Panc1 (cell line): ENCODE data around the gene ISG15. TPM values are rescaled to one million over a fixed set of nuclear protein-coding genes. Genes with fewer than 3 reads are reported as not detected.

Source experiments
- ATAC-seq: fragments of 200-7000 bp; cut with Tn5 transposase; 2 replicates; pipeline ENCODE4 v1.9.1; 2020; ENCODE audit warnings: mild to moderate bottlenecking, moderate library complexity
- BruUV-seq: library from RNA; stranded (reverse); fragments of 400-500 nt; replicated peaks from 2 replicates; lab custom pipeline; 2021; lab: Mats Ljungman, UMichigan
- CTCF ChIA-PET: fragments of 300-600 bp; sonication (Branson Sonifier 250); formaldehyde crosslinking; loops from one replicate; lab custom pipeline; 2022; ENCODE audit warnings: antibody characterized with exemption; lab: Charles Lee
- POLR2A ChIA-PET: fragments of 300-600 bp; sonication (Branson Sonifier 250); formaldehyde crosslinking; loops from one replicate; lab custom pipeline; 2022; ENCODE audit warnings: antibody characterized with exemption; lab: Charles Lee
- DNase-seq: peaks from one replicate; pipeline ENCODE4 v3.0.0-alpha.2; 2010; ENCODE audit warnings: low read depth, low spot score
- H3K27ac ChIP-seq: 2 replicates; pipeline ENCODE4 v1.5.1; 2011; ENCODE audit warnings: mild to moderate bottlenecking, low read length, inconsistent platforms
- H3K27me3 ChIP-seq: fragments of 200-500 bp; sonication (Bioruptor generic); 2 replicates; pipeline ENCODE4 v1.6.0; 2014; ENCODE audit warnings: low read length, inconsistent platforms; ENCODE audit not compliant: control insufficient read depth, insufficient read depth
- H3K36me3 ChIP-seq: fragments of 200-500 bp; sonication (Bioruptor generic); 2 replicates; pipeline ENCODE4 v1.5.1; 2014; ENCODE audit warnings: inconsistent platforms, mild to moderate bottlenecking, low read length, moderate library complexity; ENCODE audit not compliant: control insufficient read depth, insufficient read depth
- H3K4me1 ChIP-seq: 2 replicates; pipeline ENCODE4 v1.5.1; 2011; ENCODE audit warnings: inconsistent platforms, mild to moderate bottlenecking, low read length, moderate library complexity; ENCODE audit not compliant: control insufficient read depth, insufficient read depth
- H3K4me3 ChIP-seq, 2 experiments: 2 replicates each; pipeline ENCODE4 v1.5.1; 2011 to 2012; ENCODE audit warnings: low read depth in 2 of 2, low read length in 2 of 2, mild to moderate bottlenecking in 2 of 2, inconsistent platforms in 1 of 2, moderate library complexity in 1 of 2
- H3K9me3 ChIP-seq: fragments of 200-500 bp; sonication (Bioruptor generic); 2 replicates; pipeline ENCODE4 v1.5.1; 2014; ENCODE audit warnings: low read depth, mild to moderate bottlenecking, inconsistent platforms, low read length, moderate library complexity; ENCODE audit not compliant: control insufficient read depth, insufficient read depth
- POLR2AphosphoS5 ChIP-seq: IDR thresholded peaks from 2 replicates; pipeline ENCODE4 v1.6.1; 2012; ENCODE audit warnings: mild to moderate bottlenecking, low read depth, low read length, moderate library complexity
- SIN3A ChIP-seq: IDR thresholded peaks from 2 replicates; pipeline ENCODE4 v1.6.1; 2012; ENCODE audit warnings: low read depth, mild to moderate bottlenecking, low read length, moderate library complexity, borderline replicate concordance; ENCODE audit not compliant: insufficient read depth
- TCF7L2 ChIP-seq: IDR thresholded peaks from 2 replicates; pipeline ENCODE4 v1.6.1; 2011; ENCODE audit warnings: mild to moderate bottlenecking, low read depth, low read length, inconsistent platforms
- in situ Hi-C: cut with HindIII; loops from 2 replicates; pipeline ENCODE4 v1.10.0; 2016; ENCODE audit warnings: low sequenced_read_pairs, low pct_unique_long_range_greater_than_20kb
- intact Hi-C: fragments of 100-400 bp; cut with micrococcal nuclease; formaldehyde crosslinking; loops from one replicate; pipeline ENCODE4 v1.10.0; 2022; ENCODE audit not compliant: unreplicated experiment
- total RNA-seq: library from RNA; stranded (reverse); gene quantifications from one replicate; pipeline ENCODE4 v1.2.1, GENCODE V29; 2021; ENCODE audit not compliant: unreplicated experiment
- TF ChIP-seq, protein P1 (sequence below), 2 experiments: IDR thresholded peaks; 2 replicates each; pipeline ENCODE4 v1.6.1; 2011 to 2012; ENCODE audit warnings: low read depth in 2 of 2, control low read depth in 1 of 2, low read length in 1 of 2, mild to moderate bottlenecking in 1 of 2, moderate library complexity in 1 of 2; ENCODE audit not compliant: insufficient read depth in 1 of 2
- TF ChIP-seq, protein P2 (sequence below): fragments of 450-650 bp; IDR thresholded peaks from 2 replicates; pipeline ENCODE4 v1.5.1; 2017; ENCODE audit warnings: mild to moderate bottlenecking

ISG15 gene
- total RNA-seq, 1 experiment from 2014 or later = 102 TPM

DNA sequence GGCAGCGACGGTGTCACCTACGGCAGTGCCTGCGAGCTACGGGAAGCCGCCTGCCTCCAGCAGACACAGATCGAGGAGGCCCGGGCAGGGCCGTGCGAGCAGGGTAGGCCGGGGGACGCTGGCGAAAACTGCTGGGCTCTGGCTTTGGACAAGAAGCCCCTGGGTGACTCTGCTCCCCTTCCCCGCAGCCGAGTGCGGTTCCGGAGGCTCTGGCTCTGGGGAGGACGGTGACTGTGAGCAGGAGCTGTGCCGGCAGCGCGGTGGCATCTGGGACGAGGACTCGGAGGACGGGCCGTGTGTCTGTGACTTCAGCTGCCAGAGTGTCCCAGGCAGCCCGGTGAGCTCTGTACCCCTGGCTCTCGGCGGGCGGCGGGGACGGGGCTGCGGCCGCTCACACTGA, 30.6 kb downstream of the ISG15 start:
- in situ Hi-C loops = no loop called here
- no peak overlapping the region for H3K27ac ChIP-seq
- ChIA-PET CTCF (no interaction called here), POLR2A (no interaction called here)
- no TSS peak for BruUV-seq
- DNase-seq (no peak), ATAC-seq (no peak)
- H3K4me1 ChIP-seq = peaks cover 8% of the 10 kb centered on the region; the same call in 1 of the 2 replicates
- intact Hi-C loops = no loop called here
- no peak overlapping the region for H3K4me3 ChIP-seq
- TF ChIP-seq, protein P1, sequence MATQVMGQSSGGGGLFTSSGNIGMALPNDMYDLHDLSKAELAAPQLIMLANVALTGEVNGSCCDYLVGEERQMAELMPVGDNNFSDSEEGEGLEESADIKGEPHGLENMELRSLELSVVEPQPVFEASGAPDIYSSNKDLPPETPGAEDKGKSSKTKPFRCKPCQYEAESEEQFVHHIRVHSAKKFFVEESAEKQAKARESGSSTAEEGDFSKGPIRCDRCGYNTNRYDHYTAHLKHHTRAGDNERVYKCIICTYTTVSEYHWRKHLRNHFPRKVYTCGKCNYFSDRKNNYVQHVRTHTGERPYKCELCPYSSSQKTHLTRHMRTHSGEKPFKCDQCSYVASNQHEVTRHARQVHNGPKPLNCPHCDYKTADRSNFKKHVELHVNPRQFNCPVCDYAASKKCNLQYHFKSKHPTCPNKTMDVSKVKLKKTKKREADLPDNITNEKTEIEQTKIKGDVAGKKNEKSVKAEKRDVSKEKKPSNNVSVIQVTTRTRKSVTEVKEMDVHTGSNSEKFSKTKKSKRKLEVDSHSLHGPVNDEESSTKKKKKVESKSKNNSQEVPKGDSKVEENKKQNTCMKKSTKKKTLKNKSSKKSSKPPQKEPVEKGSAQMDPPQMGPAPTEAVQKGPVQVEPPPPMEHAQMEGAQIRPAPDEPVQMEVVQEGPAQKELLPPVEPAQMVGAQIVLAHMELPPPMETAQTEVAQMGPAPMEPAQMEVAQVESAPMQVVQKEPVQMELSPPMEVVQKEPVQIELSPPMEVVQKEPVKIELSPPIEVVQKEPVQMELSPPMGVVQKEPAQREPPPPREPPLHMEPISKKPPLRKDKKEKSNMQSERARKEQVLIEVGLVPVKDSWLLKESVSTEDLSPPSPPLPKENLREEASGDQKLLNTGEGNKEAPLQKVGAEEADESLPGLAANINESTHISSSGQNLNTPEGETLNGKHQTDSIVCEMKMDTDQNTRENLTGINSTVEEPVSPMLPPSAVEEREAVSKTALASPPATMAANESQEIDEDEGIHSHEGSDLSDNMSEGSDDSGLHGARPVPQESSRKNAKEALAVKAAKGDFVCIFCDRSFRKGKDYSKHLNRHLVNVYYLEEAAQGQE (IDR thresholded peaks at IDR 0.05; ENCODE audit: insufficient read depth in 1 of 2, low read depth in 2 of 2, low read length in 1 of 2) = no peak
- TF ChIP-seq TCF7L2 = no peak
- no peak for TF ChIP-seq POLR2AphosphoS5
- TF ChIP-seq, protein P2, sequence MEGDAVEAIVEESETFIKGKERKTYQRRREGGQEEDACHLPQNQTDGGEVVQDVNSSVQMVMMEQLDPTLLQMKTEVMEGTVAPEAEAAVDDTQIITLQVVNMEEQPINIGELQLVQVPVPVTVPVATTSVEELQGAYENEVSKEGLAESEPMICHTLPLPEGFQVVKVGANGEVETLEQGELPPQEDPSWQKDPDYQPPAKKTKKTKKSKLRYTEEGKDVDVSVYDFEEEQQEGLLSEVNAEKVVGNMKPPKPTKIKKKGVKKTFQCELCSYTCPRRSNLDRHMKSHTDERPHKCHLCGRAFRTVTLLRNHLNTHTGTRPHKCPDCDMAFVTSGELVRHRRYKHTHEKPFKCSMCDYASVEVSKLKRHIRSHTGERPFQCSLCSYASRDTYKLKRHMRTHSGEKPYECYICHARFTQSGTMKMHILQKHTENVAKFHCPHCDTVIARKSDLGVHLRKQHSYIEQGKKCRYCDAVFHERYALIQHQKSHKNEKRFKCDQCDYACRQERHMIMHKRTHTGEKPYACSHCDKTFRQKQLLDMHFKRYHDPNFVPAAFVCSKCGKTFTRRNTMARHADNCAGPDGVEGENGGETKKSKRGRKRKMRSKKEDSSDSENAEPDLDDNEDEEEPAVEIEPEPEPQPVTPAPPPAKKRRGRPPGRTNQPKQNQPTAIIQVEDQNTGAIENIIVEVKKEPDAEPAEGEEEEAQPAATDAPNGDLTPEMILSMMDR = no peak
- TF ChIP-seq SIN3A = no peak
- no peaks in the 10 kb centered on the region for H3K9me3 ChIP-seq
- H3K36me3 ChIP-seq = no peaks in the 10 kb centered on the region
- no peaks in the 10 kb centered on the region for H3K27me3 ChIP-seq

DNA sequence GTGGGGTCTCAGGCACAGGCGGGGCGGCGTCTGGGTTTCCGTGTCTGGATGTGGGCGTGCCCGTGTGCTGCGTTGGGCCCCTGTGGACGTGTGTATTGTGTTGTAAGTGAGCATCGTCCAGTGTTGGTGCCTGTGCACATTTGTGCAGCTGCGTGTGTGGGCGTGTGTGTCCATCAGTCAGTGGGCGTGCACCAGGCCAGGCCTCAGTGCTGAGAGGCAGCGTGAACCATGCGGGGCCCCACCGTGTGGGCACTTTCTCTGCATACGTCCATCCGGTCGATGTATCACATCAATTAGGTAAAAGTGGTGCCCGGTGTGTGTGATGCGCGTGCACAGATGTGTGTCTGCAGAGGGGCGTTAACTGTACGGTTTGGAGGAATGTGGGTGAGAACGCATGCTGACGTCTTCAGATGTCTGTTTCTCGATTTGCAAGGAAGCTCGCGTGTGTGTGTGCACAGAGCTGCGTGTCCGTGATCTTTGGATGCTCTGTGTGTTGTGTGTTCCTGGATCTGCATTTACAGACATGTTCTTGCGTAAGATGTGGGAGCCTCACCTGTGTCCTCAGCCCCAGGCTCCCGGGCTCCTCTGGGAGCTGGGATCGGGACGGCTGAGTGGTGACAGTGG, 31.3 kb downstream of the ISG15 start:
- intact Hi-C loops = no loop called here
- no peak overlapping the region for H3K4me3 ChIP-seq
- BruUV-seq = no TSS peak
- DNase-seq (no peak), ATAC-seq (no peak)
- ChIA-PET POLR2A (no interaction called here), CTCF (no interaction called here)
- no peak overlapping the region for H3K27ac ChIP-seq
- no peaks in the 10 kb centered on the region for H3K9me3 ChIP-seq
- H3K36me3 ChIP-seq = no peaks in the 10 kb centered on the region
- no peak for TF ChIP-seq TCF7L2
- no peak for TF ChIP-seq POLR2AphosphoS5
- TF ChIP-seq SIN3A = no peak
- TF ChIP-seq, protein P1 (IDR thresholded peaks at IDR 0.05; ENCODE audit: insufficient read depth in 1 of 2, low read depth in 2 of 2, low read length in 1 of 2) = no peak
- TF ChIP-seq, protein P2 = no peak
- in situ Hi-C loops = no loop called here
- H3K4me1 ChIP-seq = peaks cover 4% of the 10 kb centered on the region; the same call in 1 of the 2 replicates
- H3K27me3 ChIP-seq = no peaks in the 10 kb centered on the region
